Measurements from ENCODE around the gene BDNF.
A peak's percentile ranks its signal among the peaks of the same experiment; 100 is the strongest.

BDNF gene

GRCh38 chr11:27698872-27699241 is 1.4 kb downstream of the BDNF start:
- Histone ChIP-seq H3K36me3 (ENCODE audit: control insufficient read depth, insufficient read depth, low read length) (no peaks in the 10 kb centered on the region), H3K27me3 (replicated peaks; ENCODE audit: control insufficient read depth, insufficient read depth, low read length) (peaks cover 2% of the 10 kb centered on the region), H3K4me3 (replicated peaks; ENCODE audit: low read depth, low read length) (no peak overlapping the region; the same call in 1 of the 2 replicates)
- peak; percentile 97 for TF ChIP-seq CTCF (IDR thresholded peaks at IDR 0.05; ENCODE audit: insufficient read depth, low read length, poor library complexity, severe bottlenecking)
- peak; percentile 54 for DNase-seq (ENCODE audit: extremely low read depth, insufficient read length)

GRCh38 chr11:27697679-27698275 is 2.5 kb downstream of the BDNF start:
- Histone ChIP-seq H3K27me3 (replicated peaks; ENCODE audit: control insufficient read depth, insufficient read depth, low read length) (peaks cover 2% of the 10 kb centered on the region), H3K4me3 (replicated peaks; ENCODE audit: low read depth, low read length) (no peak overlapping the region), H3K36me3 (ENCODE audit: control insufficient read depth, insufficient read depth, low read length) (no peaks in the 10 kb centered on the region)
- DNase-seq (ENCODE audit: extremely low read depth, insufficient read length): no peak
- no peak for TF ChIP-seq CTCF (IDR thresholded peaks at IDR 0.05; ENCODE audit: insufficient read depth, low read length, poor library complexity, severe bottlenecking)

GRCh38 chr11:27696961-27697360 is 3.3 kb downstream of the BDNF start:
- no peaks in the 10 kb centered on the region for H3K36me3 ChIP-seq (ENCODE audit: control insufficient read depth, insufficient read depth, low read length)
- no peak for TF ChIP-seq CTCF (IDR thresholded peaks at IDR 0.05; ENCODE audit: insufficient read depth, low read length, poor library complexity, severe bottlenecking)
- H3K27me3 ChIP-seq (replicated peaks; ENCODE audit: control insufficient read depth, insufficient read depth, low read length): peaks cover 2% of the 10 kb centered on the region
- DNase-seq (ENCODE audit: extremely low read depth, insufficient read length): no peak
- no peak overlapping the region for H3K4me3 ChIP-seq (replicated peaks; ENCODE audit: low read depth, low read length)

- TF ChIP-seq CTCF (IDR thresholded peaks at IDR 0.05; ENCODE audit: insufficient read depth, low read length, poor library complexity, severe bottlenecking): no peak
- DNase-seq (ENCODE audit: extremely low read depth, insufficient read length): no peak
- Histone ChIP-seq H3K36me3 (ENCODE audit: control insufficient read depth, insufficient read depth, low read length) (no peaks in the 10 kb centered on the region), H3K4me3 (replicated peaks; ENCODE audit: low read depth, low read length) (no peak overlapping the region), H3K27me3 (replicated peaks; ENCODE audit: control insufficient read depth, insufficient read depth, low read length) (peaks cover 2% of the 10 kb centered on the region)
Measured at GRCh38 chr11:27696115-27696514, 4.1 kb downstream of the BDNF start.

GRCh38 chr11:27694992-27695391 is 5.3 kb downstream of the BDNF start:
- TF ChIP-seq CTCF (IDR thresholded peaks at IDR 0.05; ENCODE audit: insufficient read depth, low read length, poor library complexity, severe bottlenecking): peak; percentile 37
- no peak for DNase-seq (ENCODE audit: extremely low read depth, insufficient read length)
- Histone ChIP-seq H3K4me3 (replicated peaks; ENCODE audit: low read depth, low read length) (no peak overlapping the region), H3K27me3 (replicated peaks; ENCODE audit: control insufficient read depth, insufficient read depth, low read length) (peaks cover 2% of the 10 kb centered on the region), H3K36me3 (ENCODE audit: control insufficient read depth, insufficient read depth, low read length) (no peaks in the 10 kb centered on the region)

- Histone ChIP-seq H3K27me3 (replicated peaks; ENCODE audit: control insufficient read depth, insufficient read depth, low read length) (no peaks in the 10 kb centered on the region), H3K36me3 (ENCODE audit: control insufficient read depth, insufficient read depth, low read length) (no peaks in the 10 kb centered on the region), H3K4me3 (replicated peaks; ENCODE audit: low read depth, low read length) (no peak overlapping the region)
- no peak for DNase-seq (ENCODE audit: extremely low read depth, insufficient read length)
- no peak for TF ChIP-seq CTCF (IDR thresholded peaks at IDR 0.05; ENCODE audit: insufficient read depth, low read length, poor library complexity, severe bottlenecking)
Measured at GRCh38 chr11:27693398-27693797, 6.9 kb downstream of the BDNF start.

Measured in GM06990 (cell line).